HEK293 (cell line): ENCODE measurements around the gene DYNC1LI1.

ENCODE experiments used
- BCL11B ChIP-seq: fragments of 450-650 bp; formaldehyde crosslinking; IDR thresholded peaks from 2 replicates; pipeline ENCODE4 v1.5.1; 2016; ENCODE audit warnings: low read depth, missing biosample characterization, missing genetic modification characterization
- GFI1B ChIP-seq: fragments of 450-650 bp; formaldehyde crosslinking; IDR thresholded peaks from 2 replicates; pipeline ENCODE4 v1.5.1; 2016; ENCODE audit warnings: missing biosample characterization, missing genetic modification characterization
- GLIS2 ChIP-seq: fragments of 450-650 bp; formaldehyde crosslinking; IDR thresholded peaks from 2 replicates; pipeline ENCODE4 v1.5.1; 2016; ENCODE audit warnings: missing biosample characterization, missing genetic modification characterization
- MEIS1 ChIP-seq: sonication (generic); formaldehyde crosslinking; IDR thresholded peaks from 2 replicates; pipeline ENCODE4 v1.8.1; 2022; ENCODE audit warnings: missing genetic modification reagents, mild to moderate bottlenecking, borderline replicate concordance
- PRDM10 ChIP-seq: fragments of 450-650 bp; formaldehyde crosslinking; IDR thresholded peaks from 2 replicates; pipeline ENCODE4 v1.5.1; 2016; ENCODE audit warnings: missing biosample characterization, missing genetic modification characterization
- RBAK ChIP-seq: fragments of 450-650 bp; formaldehyde crosslinking; IDR thresholded peaks from 2 replicates; pipeline ENCODE4 v1.5.1; 2016; ENCODE audit warnings: missing biosample characterization, missing genetic modification characterization
- SETDB1 ChIP-seq: IDR thresholded peaks from one replicate; pipeline ENCODE4 v1.6.1; 2017; ENCODE audit warnings: mild to moderate bottlenecking, low read length, moderate library complexity, mixed read lengths; ENCODE audit not compliant: insufficient read length
- SP3 ChIP-seq: fragments of 450-650 bp; formaldehyde crosslinking; IDR thresholded peaks from 2 replicates; pipeline ENCODE4 v1.5.1; 2016; ENCODE audit warnings: missing biosample characterization, missing genetic modification characterization
- SP7 ChIP-seq: fragments of 450-650 bp; formaldehyde crosslinking; IDR thresholded peaks from 2 replicates; pipeline ENCODE4 v1.5.1; 2016; ENCODE audit warnings: missing biosample characterization, missing genetic modification characterization
- ZBTB11 ChIP-seq: fragments of 450-650 bp; formaldehyde crosslinking; conservative IDR thresholded peaks from 2 replicates; pipeline ENCODE4 v1.5.1; 2016; ENCODE audit warnings: low read depth, missing biosample characterization, missing genetic modification characterization
- ZEB2 ChIP-seq: fragments of 450-650 bp; formaldehyde crosslinking; IDR thresholded peaks from 2 replicates; pipeline ENCODE4 v1.5.1; 2016; ENCODE audit warnings: missing biosample characterization, missing genetic modification characterization
- ZFHX2 ChIP-seq: fragments of 450-650 bp; formaldehyde crosslinking; conservative IDR thresholded peaks from 2 replicates; pipeline ENCODE4 v1.5.1; 2016; ENCODE audit warnings: missing biosample characterization, missing genetic modification characterization
- ZFP3 ChIP-seq: fragments of 450-650 bp; formaldehyde crosslinking; IDR thresholded peaks from 2 replicates; pipeline ENCODE4 v1.5.1; 2016; ENCODE audit warnings: low read depth, missing biosample characterization, missing genetic modification characterization
- ZFP37 ChIP-seq: fragments of 450-650 bp; formaldehyde crosslinking; IDR thresholded peaks from 2 replicates; pipeline ENCODE4 v1.5.1; 2016; ENCODE audit warnings: missing biosample characterization, missing genetic modification characterization
- ZNF10 ChIP-seq: fragments of 450-650 bp; formaldehyde crosslinking; IDR thresholded peaks from 2 replicates; pipeline ENCODE4 v1.5.1; 2017; ENCODE audit warnings: missing biosample characterization, missing genetic modification characterization
- ZNF114 ChIP-seq: fragments of 450-650 bp; formaldehyde crosslinking; IDR thresholded peaks from 2 replicates; pipeline ENCODE4 v1.5.0; 2017; ENCODE audit warnings: missing biosample characterization, missing genetic modification characterization
- ZNF175 ChIP-seq: fragments of 450-650 bp; formaldehyde crosslinking; IDR thresholded peaks from 2 replicates; pipeline ENCODE4 v1.5.1; 2016; ENCODE audit warnings: missing biosample characterization, missing genetic modification characterization
- ZNF19 ChIP-seq: fragments of 450-650 bp; formaldehyde crosslinking; IDR thresholded peaks from 2 replicates; pipeline ENCODE4; 2016; ENCODE audit warnings: missing biosample characterization, missing genetic modification characterization, low read depth
- ZNF23 ChIP-seq: fragments of 450-650 bp; formaldehyde crosslinking; IDR thresholded peaks from 2 replicates; pipeline ENCODE4 v1.5.1; 2016; ENCODE audit warnings: missing biosample characterization, missing genetic modification characterization, borderline replicate concordance
- ZNF26 ChIP-seq: fragments of 450-650 bp; formaldehyde crosslinking; IDR thresholded peaks from 2 replicates; pipeline ENCODE4 v1.5.1; 2016; ENCODE audit warnings: missing biosample characterization, missing genetic modification characterization
- ZNF266 ChIP-seq: fragments of 450-650 bp; formaldehyde crosslinking; IDR thresholded peaks from 2 replicates; pipeline ENCODE4 v1.5.1; 2016; ENCODE audit warnings: missing biosample characterization, missing genetic modification characterization, low read depth
- ZNF280C ChIP-seq: fragments of 450-650 bp; formaldehyde crosslinking; IDR thresholded peaks from 2 replicates; pipeline ENCODE4 v1.5.1; 2016; ENCODE audit warnings: missing biosample characterization, missing genetic modification characterization
- ZNF366 ChIP-seq: fragments of 450-650 bp; formaldehyde crosslinking; conservative IDR thresholded peaks from 2 replicates; pipeline ENCODE4 v1.5.1; 2016; ENCODE audit warnings: missing biosample characterization, missing genetic modification characterization
- ZNF394 ChIP-seq: fragments of 450-650 bp; formaldehyde crosslinking; IDR thresholded peaks from 2 replicates; pipeline ENCODE4 v1.5.1; 2016; ENCODE audit warnings: missing biosample characterization, missing genetic modification characterization, mild to moderate bottlenecking, moderate library complexity, borderline replicate concordance
- ZNF600 ChIP-seq: fragments of 450-650 bp; formaldehyde crosslinking; IDR thresholded peaks from 2 replicates; pipeline ENCODE4 v1.5.1; 2016; ENCODE audit warnings: missing biosample characterization, missing genetic modification characterization
- ZNF645 ChIP-seq: fragments of 450-650 bp; formaldehyde crosslinking; IDR thresholded peaks from 2 replicates; pipeline ENCODE4; 2016; ENCODE audit warnings: missing biosample characterization, missing genetic modification characterization
- ZNF658 ChIP-seq: fragments of 450-650 bp; formaldehyde crosslinking; IDR thresholded peaks from 2 replicates; pipeline ENCODE4; 2016; ENCODE audit warnings: missing biosample characterization, missing genetic modification characterization
- ZNF830 ChIP-seq: fragments of 450-650 bp; IDR thresholded peaks from 2 replicates; pipeline ENCODE4 v1.5.0; 2018; ENCODE audit warnings: missing biosample characterization, missing genetic modification characterization, low read depth, mild to moderate bottlenecking, moderate library complexity

The DYNC1LI1 gene

GRCh38 chr3:32502118-32502945 lies 68.3 kb downstream of the DYNC1LI1 start, which contains the start of gene CMTM6 (continued):
- 0 out of 2 replicates have a peak, but pooled peaks have one; percentile 27 for TF ChIP-seq PRDM10
- TF ChIP-seq ZNF280C (tag by site-specific recombination) = no peak
- TF ChIP-seq RBAK (tag by site-specific recombination) = no peak
- no peak for TF ChIP-seq ZNF658
- TF ChIP-seq MEIS1 = no peak
- no peak for TF ChIP-seq ZFP3
- peak; percentile 43; the same call in 1 of the 2 replicates for TF ChIP-seq ZFHX2 (tag by site-specific recombination)
- TF ChIP-seq GLIS2 (tag by site-specific recombination) = peak; percentile 89
- TF ChIP-seq ZNF114 = no peak
- no peak for TF ChIP-seq ZNF394 (tag by site-specific recombination)
- TF ChIP-seq ZEB2 (tag by site-specific recombination) = peak; percentile 62; the same call in 1 of the 2 replicates
- TF ChIP-seq GFI1B = 0 out of 2 replicates have a peak, but pooled peaks have one; percentile 1
- TF ChIP-seq ZNF830 = no peak
- TF ChIP-seq ZNF366 = peak; percentile 67; the same call in 1 of the 2 replicates
- TF ChIP-seq ZNF26 = no peak
- no peak for TF ChIP-seq ZNF175
- no peak for TF ChIP-seq ZNF266 (tag by site-specific recombination)
- TF ChIP-seq ZNF19 (tag by site-specific recombination) = no peak
- no peak for TF ChIP-seq BCL11B (tag by site-specific recombination)
- TF ChIP-seq ZNF600 (tag by site-specific recombination) = peak; percentile 55; the same call in 1 of the 2 replicates
- peak; percentile 70 for TF ChIP-seq SP3 (tag by site-specific recombination)
- TF ChIP-seq ZNF645 = no peak
- TF ChIP-seq ZNF10 = no peak; the same call in 1 of the 2 replicates
- no peak for TF ChIP-seq ZNF23
- no peak for TF ChIP-seq ZFP37 (tag by site-specific recombination)
- TF ChIP-seq SP7 (tag by site-specific recombination) = no peak
- peak; percentile 32 for TF ChIP-seq ZBTB11 (tag by site-specific recombination)
- TF ChIP-seq SETDB1 = no peak
